Measurements from ENCODE around the gene WDR47.

Gene WDR47

DNA sequence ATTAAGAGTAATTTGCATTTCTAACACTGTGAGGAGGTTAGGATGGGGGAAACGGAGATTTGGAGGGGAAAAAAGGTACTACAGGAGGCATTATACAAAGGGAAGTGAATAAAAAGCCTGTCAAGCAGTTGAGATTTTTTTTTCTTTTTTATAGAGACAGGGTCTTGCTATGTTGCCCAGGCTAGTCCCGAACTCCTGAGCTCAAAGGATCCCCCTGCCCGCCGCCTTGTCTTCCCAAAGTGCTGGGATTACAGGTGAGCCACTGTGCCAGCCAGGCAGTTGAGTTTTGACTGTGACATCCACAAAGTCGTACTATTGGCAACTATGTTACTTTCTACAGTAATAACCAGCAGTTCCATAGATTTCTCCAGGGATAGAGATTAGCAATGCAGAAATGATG, 81.2 kb downstream of the WDR47 start:
- TF ChIP-seq, protein P1, sequence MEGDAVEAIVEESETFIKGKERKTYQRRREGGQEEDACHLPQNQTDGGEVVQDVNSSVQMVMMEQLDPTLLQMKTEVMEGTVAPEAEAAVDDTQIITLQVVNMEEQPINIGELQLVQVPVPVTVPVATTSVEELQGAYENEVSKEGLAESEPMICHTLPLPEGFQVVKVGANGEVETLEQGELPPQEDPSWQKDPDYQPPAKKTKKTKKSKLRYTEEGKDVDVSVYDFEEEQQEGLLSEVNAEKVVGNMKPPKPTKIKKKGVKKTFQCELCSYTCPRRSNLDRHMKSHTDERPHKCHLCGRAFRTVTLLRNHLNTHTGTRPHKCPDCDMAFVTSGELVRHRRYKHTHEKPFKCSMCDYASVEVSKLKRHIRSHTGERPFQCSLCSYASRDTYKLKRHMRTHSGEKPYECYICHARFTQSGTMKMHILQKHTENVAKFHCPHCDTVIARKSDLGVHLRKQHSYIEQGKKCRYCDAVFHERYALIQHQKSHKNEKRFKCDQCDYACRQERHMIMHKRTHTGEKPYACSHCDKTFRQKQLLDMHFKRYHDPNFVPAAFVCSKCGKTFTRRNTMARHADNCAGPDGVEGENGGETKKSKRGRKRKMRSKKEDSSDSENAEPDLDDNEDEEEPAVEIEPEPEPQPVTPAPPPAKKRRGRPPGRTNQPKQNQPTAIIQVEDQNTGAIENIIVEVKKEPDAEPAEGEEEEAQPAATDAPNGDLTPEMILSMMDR (IDR thresholded peaks at IDR 0.05; ENCODE audit: extremely low read depth, insufficient read depth, missing control alignments): no peak
- no peak for DNase-seq (ENCODE audit: low spot score)
- in situ Hi-C loops (cut with MboI; ENCODE audit: low pct_unique_long_range_greater_than_20kb, low sequenced_read_pairs, unreplicated experiment): no loop called here

DNA sequence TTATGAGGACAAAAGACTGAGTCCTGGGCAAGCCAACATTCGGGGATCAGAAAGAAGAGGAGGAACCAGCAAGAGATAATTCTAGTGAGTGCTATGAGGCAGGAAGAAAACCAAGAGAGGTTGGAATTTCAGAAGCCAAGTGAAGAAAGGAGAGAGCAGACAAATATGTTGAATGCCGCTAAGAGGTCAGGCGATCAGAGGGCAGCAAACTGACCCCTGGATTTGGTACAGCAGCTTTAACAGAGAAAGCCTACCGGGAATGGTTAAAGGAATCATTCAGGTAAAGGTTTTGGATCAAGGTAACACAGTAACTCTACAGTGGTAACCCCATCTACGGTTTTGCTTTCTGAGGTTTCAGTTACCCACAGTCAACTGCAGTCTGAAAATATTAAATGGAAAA, 84.0 kb downstream of the WDR47 start:
- DNase-seq (ENCODE audit: low spot score): no peak
- TF ChIP-seq, protein P1 (IDR thresholded peaks at IDR 0.05; ENCODE audit: extremely low read depth, insufficient read depth, missing control alignments): no peak
- in situ Hi-C loops (cut with MboI; ENCODE audit: low pct_unique_long_range_greater_than_20kb, low sequenced_read_pairs, unreplicated experiment): no loop called here

DNA sequence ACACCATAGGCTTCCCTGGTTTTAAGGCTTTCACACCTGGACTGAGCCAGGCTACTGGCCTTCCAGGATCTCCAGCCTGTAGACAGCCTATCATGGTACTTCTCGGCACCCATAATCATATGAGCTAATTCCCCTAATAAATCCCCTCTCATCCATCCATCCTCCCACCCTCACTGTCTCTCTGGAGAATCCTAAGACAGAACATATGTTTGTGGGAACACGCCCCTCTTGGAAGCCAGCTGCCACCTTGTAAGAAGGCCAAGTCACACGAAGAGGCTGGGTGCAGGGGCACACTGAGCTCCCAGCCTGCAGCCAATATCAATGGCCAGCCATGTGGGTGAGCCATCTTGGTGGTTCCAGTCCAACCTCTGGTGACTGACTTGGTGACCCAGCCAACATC, 86.0 kb downstream of the WDR47 start:
- in situ Hi-C loops (cut with MboI; ENCODE audit: low pct_unique_long_range_greater_than_20kb, low sequenced_read_pairs, unreplicated experiment): no loop called here
- no peak for DNase-seq (ENCODE audit: low spot score)
- TF ChIP-seq, protein P1 (IDR thresholded peaks at IDR 0.05; ENCODE audit: extremely low read depth, insufficient read depth, missing control alignments): no peak

DNA sequence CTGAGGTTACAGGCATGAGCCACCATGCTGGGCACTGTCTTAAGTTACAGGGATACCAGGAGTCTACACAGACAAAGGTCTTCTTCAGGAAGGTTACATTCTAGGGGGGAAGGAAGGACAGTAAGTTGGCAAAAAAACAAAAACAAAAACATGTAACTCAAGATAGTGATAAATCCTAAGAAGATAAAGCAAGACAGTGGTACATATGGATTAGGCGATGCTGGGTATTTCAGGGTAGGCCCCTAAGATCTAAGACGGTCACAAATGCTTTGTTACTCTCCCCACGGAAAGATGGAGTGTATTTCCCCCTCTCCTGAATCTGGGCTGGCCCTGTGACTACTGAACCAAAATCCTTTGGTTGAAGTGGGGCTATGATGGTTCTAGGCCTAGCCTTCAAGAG, 86.8 kb downstream of the WDR47 start:
- DNase-seq (ENCODE audit: low spot score): no peak
- TF ChIP-seq, protein P1 (IDR thresholded peaks at IDR 0.05; ENCODE audit: extremely low read depth, insufficient read depth, missing control alignments): no peak
- in situ Hi-C loops (cut with MboI; ENCODE audit: low pct_unique_long_range_greater_than_20kb, low sequenced_read_pairs, unreplicated experiment): no loop called here

DNA sequence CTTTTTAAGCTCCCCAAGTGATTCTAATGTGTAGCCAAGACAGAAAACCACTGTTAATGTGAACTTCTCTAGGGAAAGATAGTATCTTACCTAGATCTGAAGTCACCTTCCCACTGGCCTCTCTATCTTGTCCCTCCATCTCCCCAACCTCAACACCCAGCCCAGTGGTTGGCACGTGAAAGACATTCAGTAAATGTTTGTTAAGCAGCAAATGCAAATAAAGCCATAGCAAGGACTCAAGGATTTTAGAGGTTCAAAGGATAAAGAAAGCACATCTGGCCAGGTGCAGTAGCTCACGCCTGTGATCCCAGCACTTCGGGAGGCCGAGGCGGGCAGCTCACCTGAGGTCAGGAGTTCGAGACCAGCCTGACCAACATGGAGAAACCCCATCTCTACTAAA, 88.5 kb downstream of the WDR47 start:
- no peak for DNase-seq (ENCODE audit: low spot score)
- in situ Hi-C loops (cut with MboI; ENCODE audit: low pct_unique_long_range_greater_than_20kb, low sequenced_read_pairs, unreplicated experiment): no loop called here
- TF ChIP-seq, protein P1 (IDR thresholded peaks at IDR 0.05; ENCODE audit: extremely low read depth, insufficient read depth, missing control alignments): no peak

DNA sequence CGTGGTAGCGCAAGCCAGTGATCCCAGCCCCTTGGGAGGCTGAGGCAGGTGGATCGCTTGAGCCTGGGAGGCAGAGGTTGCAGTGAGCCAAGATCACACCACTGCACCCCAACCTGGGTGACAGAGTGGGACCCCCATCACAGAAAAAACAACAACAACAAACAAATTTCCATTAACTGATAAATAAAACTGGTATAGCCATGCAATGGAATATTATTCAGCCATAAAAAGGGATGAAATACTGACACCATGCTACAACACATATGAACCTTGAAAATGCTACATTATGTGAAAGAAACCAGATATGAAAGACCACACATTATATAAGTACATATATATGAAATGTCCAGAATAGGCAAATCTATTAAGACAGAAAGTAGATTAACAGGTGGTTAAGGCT, 90.7 kb downstream of the WDR47 start:
- in situ Hi-C loops (cut with MboI; ENCODE audit: low pct_unique_long_range_greater_than_20kb, low sequenced_read_pairs, unreplicated experiment): no loop called here
- no peak for DNase-seq (ENCODE audit: low spot score)

More for the DNA sequence above, 90.7 kb downstream of the WDR47 start:
- TF ChIP-seq, protein P1 (IDR thresholded peaks at IDR 0.05; ENCODE audit: extremely low read depth, insufficient read depth, missing control alignments): no peak
